Measurements from ENCODE around the gene FKBP15. TPM values are rescaled to one million over a fixed set of nuclear protein-coding genes. Genes with fewer than 3 reads are reported as not detected.

FKBP15 gene
- total RNA-seq, 1 experiment from 2014 or later = 17.6 TPM

DNA sequence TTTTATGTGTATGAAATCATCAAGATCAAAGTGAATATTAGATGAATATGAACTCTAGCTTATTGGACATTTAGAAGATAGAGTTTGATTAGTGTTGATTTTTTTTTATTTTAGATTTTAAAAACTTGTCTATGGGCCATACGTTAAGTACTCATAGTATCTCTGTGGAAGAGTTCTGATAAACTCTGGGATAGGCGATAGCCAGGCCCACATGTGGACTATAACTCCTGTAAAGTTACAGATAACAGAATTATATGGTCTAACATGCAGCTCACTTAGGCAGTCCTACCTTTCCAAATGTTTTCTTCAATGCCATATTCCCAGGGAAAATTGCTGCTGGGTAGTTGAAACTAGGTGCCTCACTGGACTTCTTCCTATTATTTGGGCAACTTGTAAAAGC, 10.6 kb upstream of the FKBP15 start:
- no peaks in the 10 kb centered on the region; the same call in 1 of the 2 replicates for H3K36me3 ChIP-seq (ENCODE audit: control insufficient read depth, insufficient read depth, low read length)
- H3K9me3 ChIP-seq (ENCODE audit: control insufficient read depth, insufficient read depth, low read depth, low read length) = no peaks in the 10 kb centered on the region
- TF ChIP-seq SIN3A (IDR thresholded peaks at IDR 0.05; ENCODE audit: borderline replicate concordance, insufficient read depth, low read depth, low read length) = no peak
- no peak for TF ChIP-seq TCF7L2 (IDR thresholded peaks at IDR 0.05; ENCODE audit: low read depth, low read length)
- intact Hi-C loops (cut with micrococcal nuclease; ENCODE audit: unreplicated experiment) = no loop called here
- in situ Hi-C loops (cut with HindIII; ENCODE audit: low pct_unique_long_range_greater_than_20kb, low sequenced_read_pairs) = no loop called here
- no peak overlapping the region for H3K27ac ChIP-seq (ENCODE audit: low read length)
- no peaks in the 10 kb centered on the region for H3K4me1 ChIP-seq (ENCODE audit: control insufficient read depth, insufficient read depth, low read length)
- DNase-seq (ENCODE audit: low read depth, low spot score) (no peak), ATAC-seq (no peak)
- ChIA-PET POLR2A (no interaction called here), CTCF (interaction anchor here (0.5 to 0.6 kb wide), 2 partner anchors 28 to 169 kb away, joined by 3 to 13 read pairs; partner anchors contain the start of gene ALAD)
- BruUV-seq (replicated peaks) = no TSS peak
- no peak overlapping the region for H3K4me3 ChIP-seq (ENCODE audit: low read depth in 2 of 2, low read length in 2 of 2)
- no peaks in the 10 kb centered on the region for H3K27me3 ChIP-seq (ENCODE audit: control insufficient read depth, insufficient read depth, low read length)

DNA sequence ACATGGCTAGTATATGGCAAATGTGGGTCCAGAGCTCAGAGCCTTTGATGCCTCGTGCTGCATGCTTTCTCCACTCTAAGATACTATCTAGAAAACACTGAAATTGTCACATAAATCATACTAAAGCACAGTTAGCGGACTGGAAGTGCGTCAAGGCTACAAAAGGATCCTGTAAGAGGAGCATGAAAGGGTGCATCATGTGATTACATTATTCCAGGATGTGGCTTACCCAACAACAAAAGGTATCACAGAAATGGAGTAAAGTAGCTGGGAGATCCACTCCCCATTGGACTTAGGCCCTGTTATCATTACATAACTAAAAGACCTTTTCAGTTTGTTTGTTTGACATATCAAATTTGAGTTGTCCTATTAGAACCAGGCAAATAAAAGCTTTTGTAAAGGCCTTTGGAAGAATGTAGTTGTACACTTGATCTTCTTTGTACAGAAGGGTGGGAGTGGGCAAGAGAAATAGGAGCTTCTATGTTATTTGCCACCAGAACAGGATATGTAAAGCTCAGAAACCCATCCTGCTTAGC, 7.1 kb upstream of the FKBP15 start:
- no peak for ATAC-seq
- Histone ChIP-seq H3K9me3 (ENCODE audit: control insufficient read depth, insufficient read depth, low read depth, low read length) (no peaks in the 10 kb centered on the region), H3K27me3 (ENCODE audit: control insufficient read depth, insufficient read depth, low read length) (no peaks in the 10 kb centered on the region), H3K27ac (ENCODE audit: low read length) (no peak overlapping the region), H3K36me3 (ENCODE audit: control insufficient read depth, insufficient read depth, low read length) (no peaks in the 10 kb centered on the region; the same call in 1 of the 2 replicates), H3K4me3 (ENCODE audit: low read depth in 2 of 2, low read length in 2 of 2) (no peak overlapping the region), H3K4me1 (ENCODE audit: control insufficient read depth, insufficient read depth, low read length) (peaks cover 3% of the 10 kb centered on the region)
- in situ Hi-C loops (cut with HindIII; ENCODE audit: low pct_unique_long_range_greater_than_20kb, low sequenced_read_pairs) = no loop called here
- ChIA-PET POLR2A (no interaction called here), CTCF (no interaction called here)
- TF ChIP-seq SIN3A (IDR thresholded peaks at IDR 0.05; ENCODE audit: borderline replicate concordance, insufficient read depth, low read depth, low read length) (no peak), TCF7L2 (IDR thresholded peaks at IDR 0.05; ENCODE audit: low read depth, low read length) (no peak), POLR2AphosphoS5 (IDR thresholded peaks at IDR 0.05; ENCODE audit: low read depth, low read length) (no peak)
- TF ChIP-seq, protein P1, sequence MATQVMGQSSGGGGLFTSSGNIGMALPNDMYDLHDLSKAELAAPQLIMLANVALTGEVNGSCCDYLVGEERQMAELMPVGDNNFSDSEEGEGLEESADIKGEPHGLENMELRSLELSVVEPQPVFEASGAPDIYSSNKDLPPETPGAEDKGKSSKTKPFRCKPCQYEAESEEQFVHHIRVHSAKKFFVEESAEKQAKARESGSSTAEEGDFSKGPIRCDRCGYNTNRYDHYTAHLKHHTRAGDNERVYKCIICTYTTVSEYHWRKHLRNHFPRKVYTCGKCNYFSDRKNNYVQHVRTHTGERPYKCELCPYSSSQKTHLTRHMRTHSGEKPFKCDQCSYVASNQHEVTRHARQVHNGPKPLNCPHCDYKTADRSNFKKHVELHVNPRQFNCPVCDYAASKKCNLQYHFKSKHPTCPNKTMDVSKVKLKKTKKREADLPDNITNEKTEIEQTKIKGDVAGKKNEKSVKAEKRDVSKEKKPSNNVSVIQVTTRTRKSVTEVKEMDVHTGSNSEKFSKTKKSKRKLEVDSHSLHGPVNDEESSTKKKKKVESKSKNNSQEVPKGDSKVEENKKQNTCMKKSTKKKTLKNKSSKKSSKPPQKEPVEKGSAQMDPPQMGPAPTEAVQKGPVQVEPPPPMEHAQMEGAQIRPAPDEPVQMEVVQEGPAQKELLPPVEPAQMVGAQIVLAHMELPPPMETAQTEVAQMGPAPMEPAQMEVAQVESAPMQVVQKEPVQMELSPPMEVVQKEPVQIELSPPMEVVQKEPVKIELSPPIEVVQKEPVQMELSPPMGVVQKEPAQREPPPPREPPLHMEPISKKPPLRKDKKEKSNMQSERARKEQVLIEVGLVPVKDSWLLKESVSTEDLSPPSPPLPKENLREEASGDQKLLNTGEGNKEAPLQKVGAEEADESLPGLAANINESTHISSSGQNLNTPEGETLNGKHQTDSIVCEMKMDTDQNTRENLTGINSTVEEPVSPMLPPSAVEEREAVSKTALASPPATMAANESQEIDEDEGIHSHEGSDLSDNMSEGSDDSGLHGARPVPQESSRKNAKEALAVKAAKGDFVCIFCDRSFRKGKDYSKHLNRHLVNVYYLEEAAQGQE (IDR thresholded peaks at IDR 0.05; ENCODE audit: insufficient read depth in 1 of 2, low read depth in 2 of 2, low read length in 1 of 2) = no peak
- TF ChIP-seq, protein P2, sequence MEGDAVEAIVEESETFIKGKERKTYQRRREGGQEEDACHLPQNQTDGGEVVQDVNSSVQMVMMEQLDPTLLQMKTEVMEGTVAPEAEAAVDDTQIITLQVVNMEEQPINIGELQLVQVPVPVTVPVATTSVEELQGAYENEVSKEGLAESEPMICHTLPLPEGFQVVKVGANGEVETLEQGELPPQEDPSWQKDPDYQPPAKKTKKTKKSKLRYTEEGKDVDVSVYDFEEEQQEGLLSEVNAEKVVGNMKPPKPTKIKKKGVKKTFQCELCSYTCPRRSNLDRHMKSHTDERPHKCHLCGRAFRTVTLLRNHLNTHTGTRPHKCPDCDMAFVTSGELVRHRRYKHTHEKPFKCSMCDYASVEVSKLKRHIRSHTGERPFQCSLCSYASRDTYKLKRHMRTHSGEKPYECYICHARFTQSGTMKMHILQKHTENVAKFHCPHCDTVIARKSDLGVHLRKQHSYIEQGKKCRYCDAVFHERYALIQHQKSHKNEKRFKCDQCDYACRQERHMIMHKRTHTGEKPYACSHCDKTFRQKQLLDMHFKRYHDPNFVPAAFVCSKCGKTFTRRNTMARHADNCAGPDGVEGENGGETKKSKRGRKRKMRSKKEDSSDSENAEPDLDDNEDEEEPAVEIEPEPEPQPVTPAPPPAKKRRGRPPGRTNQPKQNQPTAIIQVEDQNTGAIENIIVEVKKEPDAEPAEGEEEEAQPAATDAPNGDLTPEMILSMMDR (IDR thresholded peaks at IDR 0.05) = no peak
- DNase-seq (ENCODE audit: low read depth, low spot score) = no peak
- intact Hi-C loops (cut with micrococcal nuclease; ENCODE audit: unreplicated experiment) = no loop called here
- BruUV-seq (replicated peaks) = no TSS peak

DNA sequence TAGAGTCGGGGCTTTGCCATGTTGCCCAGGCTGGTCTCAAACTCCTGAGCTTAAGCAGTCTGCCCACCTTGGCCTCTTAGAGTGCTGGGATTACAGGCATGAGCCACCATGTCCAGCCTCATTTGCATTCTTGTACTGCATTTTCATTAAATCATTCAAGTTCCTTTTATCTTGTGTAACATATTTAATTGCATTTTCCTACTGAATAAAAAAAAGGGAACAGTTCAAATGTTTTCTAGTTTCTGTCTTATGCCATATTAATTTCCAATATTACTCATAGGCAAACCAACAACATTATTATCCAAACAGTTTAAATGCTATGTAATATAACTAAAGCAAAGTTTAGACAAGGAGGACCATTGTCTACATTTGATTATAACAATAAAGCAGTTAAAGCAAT, 6.4 kb upstream of the FKBP15 start:
- no TSS peak for BruUV-seq (replicated peaks)
- TF ChIP-seq SIN3A (IDR thresholded peaks at IDR 0.05; ENCODE audit: borderline replicate concordance, insufficient read depth, low read depth, low read length) = no peak
- TF ChIP-seq, protein P2 (IDR thresholded peaks at IDR 0.05) = no peak
- TF ChIP-seq TCF7L2 (IDR thresholded peaks at IDR 0.05; ENCODE audit: low read depth, low read length) = no peak
- no peak for TF ChIP-seq POLR2AphosphoS5 (IDR thresholded peaks at IDR 0.05; ENCODE audit: low read depth, low read length)
- TF ChIP-seq, protein P1 (IDR thresholded peaks at IDR 0.05; ENCODE audit: insufficient read depth in 1 of 2, low read depth in 2 of 2, low read length in 1 of 2) = no peak
- in situ Hi-C loops (cut with HindIII; ENCODE audit: low pct_unique_long_range_greater_than_20kb, low sequenced_read_pairs) (no loop called here), intact Hi-C loops (cut with micrococcal nuclease; ENCODE audit: unreplicated experiment) (no loop called here)
- ChIA-PET CTCF (no interaction called here), POLR2A (no interaction called here)
- ATAC-seq = no peak
- Histone ChIP-seq H3K27ac (ENCODE audit: low read length) (no peak overlapping the region), H3K27me3 (ENCODE audit: control insufficient read depth, insufficient read depth, low read length) (no peaks in the 10 kb centered on the region), H3K4me3 (ENCODE audit: low read depth in 2 of 2, low read length in 2 of 2) (no peak overlapping the region), H3K9me3 (ENCODE audit: control insufficient read depth, insufficient read depth, low read depth, low read length) (no peaks in the 10 kb centered on the region), H3K4me1 (ENCODE audit: control insufficient read depth, insufficient read depth, low read length) (peaks cover 8% of the 10 kb centered on the region), H3K36me3 (ENCODE audit: control insufficient read depth, insufficient read depth, low read length) (no peaks in the 10 kb centered on the region; the same call in 1 of the 2 replicates)
- no peak for DNase-seq (ENCODE audit: low read depth, low spot score)
